ENCODE data around the gene ZSWIM9. TPM values are rescaled to one million over a fixed set of nuclear protein-coding genes. Genes with fewer than 3 reads are reported as not detected.

Gene ZSWIM9
- total and polyA plus RNA-seq, 4 experiments from 2014 or later, result 0.25 to 11.8 (median 6.1) TPM

DNA sequence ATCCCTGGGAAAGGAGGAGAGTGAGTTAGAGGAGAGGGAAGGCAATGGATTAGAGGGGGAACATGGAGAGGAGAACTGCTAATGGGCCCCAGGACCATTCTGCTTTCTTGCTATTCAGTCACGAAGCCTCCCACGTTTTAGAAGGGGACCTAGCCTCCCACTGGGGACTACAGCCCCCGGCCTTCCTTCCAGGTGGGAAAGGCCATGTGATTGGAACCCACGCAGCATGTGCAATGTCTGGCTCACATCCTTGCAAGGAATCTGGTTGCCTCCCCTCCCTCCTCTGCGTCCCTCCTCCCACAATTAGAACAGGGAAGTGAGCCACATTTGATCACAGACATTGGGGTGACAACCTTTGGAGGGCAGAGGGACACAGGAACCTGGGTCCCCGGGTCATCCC is 37.4 kb upstream of the ZSWIM9 start:
- Mint-ChIP-seq H3K36me3 (peaks cover 29 to 46% of the 10 kb centered on the region in 2 donors), H3K27me3 (no peaks in the 10 kb centered on the region)

DNA sequence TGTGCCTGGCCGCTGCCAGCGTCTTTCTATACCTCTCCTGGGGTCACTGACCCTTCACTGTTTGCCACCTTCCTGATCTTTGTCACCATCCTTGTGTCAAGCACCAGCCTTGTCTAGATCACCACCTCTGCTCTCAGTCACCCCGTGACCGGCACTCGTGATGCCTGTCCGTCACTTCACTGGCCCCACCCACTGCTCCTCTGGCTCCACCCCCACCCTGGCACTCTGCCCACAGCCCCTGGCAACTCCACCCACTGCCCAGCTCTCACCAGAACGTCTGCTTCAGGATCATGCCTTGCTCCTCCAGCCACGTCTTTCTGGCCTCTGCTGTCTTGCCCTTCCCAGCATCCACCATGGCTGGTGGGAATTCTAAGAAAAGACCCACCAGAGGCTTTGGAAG is 35.1 kb upstream of the ZSWIM9 start:
- Histone ChIP-seq H3K4me1 (ENCODE audit: insufficient read depth, low read length) (no peaks in the 10 kb centered on the region), H3K27me3 (ENCODE audit: insufficient read depth, low read length) (no peaks in the 10 kb centered on the region), H3K36me3 (ENCODE audit: insufficient read depth, low read length) (peaks cover 17% of the 10 kb centered on the region), H3K4me3 (ENCODE audit: low read length in 2 of 2) (no peak overlapping the region), H3K27ac (ENCODE audit: low read depth, low read length) (no peak overlapping the region), H3K9me3 (ENCODE audit: control insufficient read depth in 1 of 2, low read length in 2 of 2) (no peaks in the 10 kb centered on the region)
- no peaks in the 10 kb centered on the region for H3K27me3 Mint-ChIP-seq
- ChIA-PET POLR2A (ENCODE audit: partially characterized antibody) (no interaction called here), CTCF (ENCODE audit: partially characterized antibody) (interaction anchor here (1.0 kb wide), 1 partner anchor 28 kb away, joined by 4 read pairs; no protein-coding TSS in a partner anchor)
- H3K36me3 Mint-ChIP-seq, result peaks cover 30 to 40% of the 10 kb centered on the region in 2 donors
- DNase-seq, result no peak
- no peaks in the 10 kb centered on the region for H3K9me3 Mint-ChIP-seq
- H3K27ac Mint-ChIP-seq, result no peak overlapping the region
- no peak overlapping the region for H3K4me3 Mint-ChIP-seq
- intact Hi-C loops (cut with micrococcal nuclease), result no loop called here
- no peaks in the 10 kb centered on the region for H3K4me1 Mint-ChIP-seq

More for the DNA sequence above, 37.4 kb upstream of the ZSWIM9 start:
- Histone ChIP-seq H3K4me1 (ENCODE audit: insufficient read depth, low read length) (no peaks in the 10 kb centered on the region), H3K4me3 (ENCODE audit: low read length in 2 of 2) (no peak overlapping the region), H3K27me3 (ENCODE audit: insufficient read depth, low read length) (no peaks in the 10 kb centered on the region), H3K27ac (ENCODE audit: low read depth, low read length) (no peak overlapping the region), H3K36me3 (ENCODE audit: insufficient read depth, low read length) (peaks cover 11% of the 10 kb centered on the region), H3K9me3 (ENCODE audit: control insufficient read depth in 1 of 2, low read length in 2 of 2) (no peaks in the 10 kb centered on the region)
- Mint-ChIP-seq H3K4me1 (no peaks in the 10 kb centered on the region), H3K4me3 (no peak overlapping the region), H3K9me3 (peaks cover 0 to 2% (median 0%) of the 10 kb centered on the region in 8 donors), H3K27ac (no peak overlapping the region)
- ChIA-PET POLR2A (ENCODE audit: partially characterized antibody) (no interaction called here), CTCF (ENCODE audit: partially characterized antibody) (interaction anchor here (1.1 kb wide), 1 partner anchor 23 kb away, joined by 3 read pairs; the partner anchor contains the start of gene PLA2G4C)
- intact Hi-C loops (cut with micrococcal nuclease), result no loop called here
- DNase-seq, result no peak

DNA sequence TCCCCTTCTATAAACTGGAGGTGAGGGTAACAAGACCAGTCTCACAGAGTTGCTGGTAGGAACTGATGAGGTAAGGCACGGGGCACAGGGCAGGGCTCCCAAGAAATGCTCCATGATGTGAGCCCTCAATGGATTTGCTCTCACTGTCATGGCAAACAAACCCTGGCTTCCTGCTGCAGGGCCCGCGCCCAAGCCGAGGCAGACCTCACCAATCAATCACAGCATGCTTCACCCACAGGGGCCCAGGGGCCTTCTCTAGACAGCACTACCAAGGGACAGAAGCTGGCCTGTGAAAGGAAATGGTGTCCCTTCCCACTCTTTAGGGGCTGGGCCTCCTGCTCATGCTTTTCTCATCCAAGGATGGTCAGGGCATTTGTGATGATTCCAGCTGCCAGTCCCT is 33.9 kb upstream of the ZSWIM9 start:
- CTCF ChIA-PET (ENCODE audit: partially characterized antibody), result no interaction called here
- no peak for DNase-seq
- Mint-ChIP-seq H3K9me3 (no peaks in the 10 kb centered on the region), H3K4me3 (no peak overlapping the region), H3K27ac (no peak overlapping the region), H3K36me3 (peaks cover 29 to 31% of the 10 kb centered on the region in 2 donors), H3K4me1 (no peaks in the 10 kb centered on the region), H3K27me3 (no peaks in the 10 kb centered on the region)
- Histone ChIP-seq H3K4me1 (ENCODE audit: insufficient read depth, low read length) (no peaks in the 10 kb centered on the region), H3K4me3 (ENCODE audit: low read length in 2 of 2) (no peak overlapping the region), H3K36me3 (ENCODE audit: insufficient read depth, low read length) (peaks cover 11% of the 10 kb centered on the region), H3K27ac (ENCODE audit: low read depth, low read length) (no peak overlapping the region), H3K9me3 (ENCODE audit: control insufficient read depth in 1 of 2, low read length in 2 of 2) (no peaks in the 10 kb centered on the region), H3K27me3 (ENCODE audit: insufficient read depth, low read length) (no peaks in the 10 kb centered on the region)
- intact Hi-C loops (cut with micrococcal nuclease), result no loop called here
- POLR2A ChIA-PET (ENCODE audit: partially characterized antibody), result no interaction called here

DNA sequence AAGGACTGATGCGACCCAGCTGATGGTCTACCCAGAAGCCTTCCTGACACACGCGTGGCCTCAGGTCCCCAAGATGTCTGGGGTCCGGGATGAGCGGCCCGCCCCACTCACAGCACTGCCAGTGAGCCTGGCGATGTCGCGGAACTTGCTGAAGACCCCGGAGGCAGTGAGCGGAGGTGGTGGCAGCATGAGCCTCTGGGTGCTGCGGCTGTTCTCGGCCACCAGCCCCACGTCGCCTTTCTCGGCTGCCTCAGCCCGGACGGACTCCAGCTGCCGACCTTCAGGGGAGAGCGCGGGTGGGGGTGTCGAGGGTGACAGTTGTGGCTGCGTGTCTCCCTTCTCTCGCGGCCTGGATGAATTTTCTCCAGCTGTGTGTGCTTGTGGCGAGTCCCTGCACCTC is 33.1 kb upstream of the ZSWIM9 start:
- H3K4me1 Mint-ChIP-seq, result no peaks in the 10 kb centered on the region
- no peaks in the 10 kb centered on the region for H3K27me3 Mint-ChIP-seq
- peak overlapping the region in 1 of 7 donors; percentile 72 for H3K27ac Mint-ChIP-seq
- H3K4me3 Mint-ChIP-seq, result no peak overlapping the region
- Histone ChIP-seq H3K4me1 (ENCODE audit: insufficient read depth, low read length) (no peaks in the 10 kb centered on the region), H3K27ac (ENCODE audit: low read depth, low read length) (no peak overlapping the region), H3K36me3 (ENCODE audit: insufficient read depth, low read length) (peaks cover 11% of the 10 kb centered on the region), H3K27me3 (ENCODE audit: insufficient read depth, low read length) (no peaks in the 10 kb centered on the region), H3K4me3 (ENCODE audit: low read length in 2 of 2) (no peak overlapping the region), H3K9me3 (ENCODE audit: control insufficient read depth in 1 of 2, low read length in 2 of 2) (no peaks in the 10 kb centered on the region)
- CTCF ChIA-PET (ENCODE audit: partially characterized antibody), result no interaction called here
- POLR2A ChIA-PET (ENCODE audit: partially characterized antibody), result no interaction called here
- peaks cover 25 to 33% of the 10 kb centered on the region in 2 donors for H3K36me3 Mint-ChIP-seq
- DNase-seq, result no peak
- H3K9me3 Mint-ChIP-seq, result no peaks in the 10 kb centered on the region
- intact Hi-C loops (cut with micrococcal nuclease), result no loop called here

DNA sequence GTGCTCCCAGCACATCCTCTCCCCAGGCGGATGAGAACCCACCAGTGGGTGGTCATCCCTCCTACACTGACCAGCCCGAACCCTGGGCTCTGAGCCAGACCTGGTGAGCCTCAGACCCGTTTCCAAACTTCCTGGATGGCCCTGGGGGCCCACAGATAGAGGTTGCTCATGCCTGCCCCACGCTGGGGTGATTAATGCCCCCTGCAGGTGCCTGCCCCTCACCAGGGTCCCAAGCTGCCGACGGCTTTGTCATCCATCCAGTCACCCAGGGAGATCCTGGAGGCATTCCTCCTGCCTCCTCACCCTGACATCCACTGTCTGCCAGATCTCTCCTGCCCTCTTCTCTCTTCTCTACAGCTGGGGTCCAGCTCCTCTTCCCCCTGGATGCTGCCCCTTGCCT is 31.4 kb upstream of the ZSWIM9 start:
- peak overlapping the region in 3 of 7 donors; percentile 3 to 82 (median 35) for H3K27ac Mint-ChIP-seq
- no peak for DNase-seq
- H3K4me1 Mint-ChIP-seq, result no peaks in the 10 kb centered on the region
- no peaks in the 10 kb centered on the region for H3K9me3 Mint-ChIP-seq
- no peaks in the 10 kb centered on the region for H3K27me3 ChIP-seq (ENCODE audit: insufficient read depth, low read length)
- ChIA-PET CTCF (ENCODE audit: partially characterized antibody) (interaction anchor here (1.1 kb wide), 1 partner anchor 128 kb away, joined by 5 read pairs; no protein-coding TSS in a partner anchor), POLR2A (ENCODE audit: partially characterized antibody) (no interaction called here)
- intact Hi-C loops (cut with micrococcal nuclease), result no loop called here
- no peaks in the 10 kb centered on the region for H3K9me3 ChIP-seq (ENCODE audit: control insufficient read depth in 1 of 2, low read length in 2 of 2)
- H3K4me1 ChIP-seq (ENCODE audit: insufficient read depth, low read length), result no peaks in the 10 kb centered on the region
- peaks cover 37 to 46% of the 10 kb centered on the region in 2 donors for H3K36me3 Mint-ChIP-seq
- no peaks in the 10 kb centered on the region for H3K27me3 Mint-ChIP-seq
- no peak overlapping the region for H3K4me3 Mint-ChIP-seq
- H3K36me3 ChIP-seq (ENCODE audit: insufficient read depth, low read length), result peaks cover 11% of the 10 kb centered on the region
- H3K4me3 ChIP-seq (ENCODE audit: low read length in 2 of 2), result no peak overlapping the region
- H3K27ac ChIP-seq (ENCODE audit: low read depth, low read length), result no peak overlapping the region

DNA sequence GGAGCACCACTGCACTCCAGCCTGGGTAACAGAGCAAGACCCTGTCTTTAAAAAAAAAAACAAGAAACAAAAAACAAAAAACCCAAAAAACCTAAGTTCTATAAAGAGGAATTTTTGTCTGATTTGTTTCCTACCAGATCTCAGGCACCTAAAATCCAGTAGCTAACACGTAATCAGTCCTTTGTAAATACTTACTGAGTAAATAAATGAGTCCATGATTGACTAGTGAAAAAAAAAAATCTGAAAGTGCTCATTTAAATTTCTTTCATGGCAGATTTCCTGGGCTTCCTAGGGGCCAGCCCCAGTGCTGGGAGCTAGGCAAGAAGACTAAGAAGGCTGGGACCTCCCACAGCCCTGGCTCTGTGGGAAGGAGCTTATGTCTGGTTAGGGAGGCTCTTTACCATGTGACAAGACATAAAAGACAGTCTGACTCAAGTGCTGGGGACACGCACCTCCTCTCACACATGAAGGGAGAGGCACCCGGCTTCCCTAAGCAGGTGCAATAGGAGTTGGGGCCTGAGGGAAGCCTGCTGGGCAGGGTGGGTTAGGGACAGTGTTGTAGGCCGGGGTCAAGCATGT is 22.8 kb upstream of the ZSWIM9 start:
- Histone ChIP-seq H3K27ac (ENCODE audit: low read depth, low read length) (no peak overlapping the region), H3K4me1 (ENCODE audit: insufficient read depth, low read length) (no peaks in the 10 kb centered on the region), H3K36me3 (ENCODE audit: insufficient read depth, low read length) (peaks cover 21% of the 10 kb centered on the region), H3K4me3 (ENCODE audit: low read length in 2 of 2) (no peak overlapping the region), H3K27me3 (ENCODE audit: insufficient read depth, low read length) (no peaks in the 10 kb centered on the region), H3K9me3 (ENCODE audit: control insufficient read depth in 1 of 2, low read length in 2 of 2) (no peaks in the 10 kb centered on the region)
- intact Hi-C loops (cut with micrococcal nuclease), result no loop called here
- ChIA-PET POLR2A (ENCODE audit: partially characterized antibody) (no interaction called here), CTCF (ENCODE audit: partially characterized antibody) (interaction anchor here (1.0 to 1.4 kb wide), 2 partner anchors 10 to 44 kb away, joined by 3 read pairs; no protein-coding TSS in a partner anchor)
- Mint-ChIP-seq H3K27ac (no peak overlapping the region), H3K36me3 (peaks cover 45 to 69% of the 10 kb centered on the region in 2 donors), H3K4me3 (no peak overlapping the region), H3K4me1 (peaks cover 0 to 2% (median 0%) of the 10 kb centered on the region in 4 donors), H3K9me3 (no peaks in the 10 kb centered on the region), H3K27me3 (no peaks in the 10 kb centered on the region)
- DNase-seq, result no peak

DNA sequence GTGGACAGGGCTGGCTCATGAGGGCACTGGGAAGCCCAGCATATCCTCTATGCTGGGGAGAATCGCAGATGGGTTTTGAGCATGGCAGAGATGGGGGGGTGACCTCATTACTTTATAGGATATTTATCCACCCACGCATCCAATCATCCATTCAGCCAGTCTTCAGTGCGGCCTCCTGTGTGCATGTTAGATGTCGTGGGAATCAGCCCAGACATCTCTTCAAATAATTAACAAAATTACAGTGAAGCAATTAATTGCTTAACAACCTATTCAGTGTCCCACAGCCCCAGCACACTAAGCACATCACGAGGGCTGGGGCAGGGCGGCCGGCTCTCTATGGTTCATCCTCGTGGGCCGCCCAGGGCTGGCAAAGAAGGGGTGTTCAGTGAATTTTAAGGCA is 21.9 kb upstream of the ZSWIM9 start:
- CTCF ChIA-PET (ENCODE audit: partially characterized antibody), result interaction anchor here (7.9 kb wide), 1 partner anchor 40 kb away, joined by 76 read pairs; the partner anchor contains the start of gene PLA2G4C
- no peak overlapping the region for H3K27ac Mint-ChIP-seq

More for the DNA sequence above, 21.9 kb upstream of the ZSWIM9 start:
- Histone ChIP-seq H3K27ac (ENCODE audit: low read depth, low read length) (no peak overlapping the region), H3K4me3 (ENCODE audit: low read length in 2 of 2) (no peak overlapping the region), H3K9me3 (ENCODE audit: control insufficient read depth in 1 of 2, low read length in 2 of 2) (no peaks in the 10 kb centered on the region), H3K36me3 (ENCODE audit: insufficient read depth, low read length) (peaks cover 21% of the 10 kb centered on the region), H3K4me1 (ENCODE audit: insufficient read depth, low read length) (no peaks in the 10 kb centered on the region), H3K27me3 (ENCODE audit: insufficient read depth, low read length) (no peaks in the 10 kb centered on the region)
- Mint-ChIP-seq H3K4me3 (no peak overlapping the region), H3K36me3 (peaks cover 37 to 63% of the 10 kb centered on the region in 2 donors), H3K27me3 (no peaks in the 10 kb centered on the region), H3K9me3 (no peaks in the 10 kb centered on the region), H3K4me1 (peaks cover 0 to 2% (median 0%) of the 10 kb centered on the region in 4 donors)
- intact Hi-C loops (cut with micrococcal nuclease), result no loop called here
- POLR2A ChIA-PET (ENCODE audit: partially characterized antibody), result no interaction called here
- no peak for DNase-seq
